C4-2B (cell line): Measurements from ENCODE around the gene NARF.

Experiments
- CTCF ChIP-seq: fragments of 450-650 bp; conservative IDR thresholded peaks from 2 replicates; pipeline ENCODE4 v1.5.1; 2017; ENCODE audit warnings: mild to moderate bottlenecking
- ZFX ChIP-seq: fragments of 450-650 bp; IDR thresholded peaks from 2 replicates; pipeline ENCODE4 v1.6.1; 2017

- TF ChIP-seq CTCF (no peak), ZFX (no peak)
Measured at GRCh38 chr17:82534401-82534812, 75.9 kb downstream of the NARF start.
